ENCODE results near the gene POLE. TPM values are rescaled to one million over a fixed set of nuclear protein-coding genes. Genes with fewer than 3 reads are reported as not detected.
"Not testable (repeated sequence)": the region's sequence is repeated elsewhere in the genome, so short reads cannot be mapped to it uniquely, and the experiment has no call there.

The POLE gene
- total and polyA plus RNA-seq, 2 of the 4 experiments (the other 2 are of a cell fraction), result 17.2 to 20.7 TPM

DNA sequence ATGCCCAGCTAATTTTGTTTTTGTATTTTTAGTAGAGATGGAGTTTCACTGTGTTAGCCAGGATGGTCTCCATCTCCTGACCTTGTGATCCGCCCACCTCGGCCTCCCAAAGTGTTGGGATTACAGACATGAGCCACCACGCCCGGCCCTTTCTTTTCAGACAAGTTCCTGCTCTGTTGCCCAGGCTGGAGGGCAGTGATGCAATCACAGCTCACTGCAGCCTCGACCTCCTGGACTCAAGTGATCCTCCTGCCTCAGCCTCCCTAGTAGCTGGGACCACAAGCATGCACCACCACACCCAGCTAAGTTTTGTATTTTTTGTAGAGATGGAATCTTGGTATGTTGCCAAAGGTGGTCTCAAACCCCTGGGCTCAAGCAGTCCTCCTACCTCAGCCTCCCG lies 87.6 kb downstream of the POLE start:
- CTCF ChIA-PET, result interaction anchor here (1.4 kb wide), 1 partner anchor 15 kb away, joined by 7 read pairs; no protein-coding TSS in a partner anchor
- peaks cover 11% of the 10 kb centered on the region; the same call in 1 of the 2 replicates for H3K4me1 ChIP-seq (ENCODE audit: control insufficient read depth, insufficient read depth, low read length)
- H3K23ac ChIP-seq (ENCODE audit: low read depth, low read length); H3K4ac ChIP-seq (ENCODE audit: low read depth, low read length); H2AK5ac ChIP-seq (ENCODE audit: low read depth, low read length); H4K91ac ChIP-seq (ENCODE audit: insufficient read depth, low read depth, low read length); in situ Hi-C loops (cut with MboI; ENCODE audit: low sequenced_read_pairs); H3K14ac ChIP-seq (replicated peaks; ENCODE audit: low read depth, low read length); H2BK20ac ChIP-seq (ENCODE audit: low read depth, low read length); H3K18ac ChIP-seq (ENCODE audit: low read depth, low read length); H3K79me1 ChIP-seq (ENCODE audit: low read depth in 1 of 2, low read length in 2 of 2); H2BK120ac ChIP-seq (ENCODE audit: low read depth, low read length); dilution Hi-C loops (cut with HindIII; ENCODE audit: low sequenced_read_pairs, unreplicated experiment); H4K20me1 ChIP-seq (ENCODE audit: insufficient read depth, low read length); H4K5ac ChIP-seq (ENCODE audit: low read depth, low read length); H3K27ac ChIP-seq (ENCODE audit: insufficient read depth, low read length); intact Hi-C loops (cut with micrococcal nuclease); ATAC-seq (ENCODE audit: low read depth); H4K8ac ChIP-seq (ENCODE audit: low read depth in 2 of 2, low read length in 2 of 2); H2AFZ ChIP-seq (replicated peaks; ENCODE audit: low read length, poor library complexity); H3K56ac ChIP-seq (ENCODE audit: extremely low read depth, insufficient read depth, low read length); H3K9ac ChIP-seq (ENCODE audit: low read depth, low read length); H3K4me2 ChIP-seq (ENCODE audit: low read depth, low read length); H3K9me3 ChIP-seq (ENCODE audit: control insufficient read depth, insufficient read depth, low read length); H2BK5ac ChIP-seq (ENCODE audit: low read depth, low read length, poor library complexity, severe bottlenecking); H2BK15ac ChIP-seq (ENCODE audit: low read depth, low read length); H3K4me3 ChIP-seq (ENCODE audit: insufficient read depth, low read depth, low read length); POLR2A ChIA-PET (ENCODE audit: unreplicated experiment); H3K36me3 ChIP-seq (ENCODE audit: control insufficient read depth, insufficient read depth, low read length); H2AK9ac ChIP-seq (replicated peaks; ENCODE audit: low read depth, low read length, poor library complexity); BruUV-seq (replicated peaks); DNase-seq; H3K9me1 ChIP-seq (ENCODE audit: insufficient read depth, low read length): not testable (repeated sequence)
- peaks cover 13% of the 10 kb centered on the region; the same call in 1 of the 2 replicates for H3K27me3 ChIP-seq (ENCODE audit: control insufficient read depth, insufficient read depth, low read length)
- WGBS, 2 experiments (ENCODE audit: extremely low coverage in 2 of 2, insufficient read length in 1 of 2), result 94% methylated on average over 3 of the region's 6 CpGs; no CpG with 5 or more reads in 1 of the 2 experiments

Measured in IMR-90 (cell line).